GM12892 (cell line): Measurements from ENCODE around the gene PREX1.

Source experiments
- POLR2A ChIP-seq: IDR thresholded peaks from 2 replicates; pipeline ENCODE4 v1.6.1; 2011; ENCODE audit warnings: low read depth, low read length, control low read depth
- TAF1 ChIP-seq: IDR thresholded peaks from 2 replicates; pipeline ENCODE4 v1.6.1; 2011; ENCODE audit warnings: low read depth, mild to moderate bottlenecking, control low read depth, low read length, borderline replicate concordance

DNA sequence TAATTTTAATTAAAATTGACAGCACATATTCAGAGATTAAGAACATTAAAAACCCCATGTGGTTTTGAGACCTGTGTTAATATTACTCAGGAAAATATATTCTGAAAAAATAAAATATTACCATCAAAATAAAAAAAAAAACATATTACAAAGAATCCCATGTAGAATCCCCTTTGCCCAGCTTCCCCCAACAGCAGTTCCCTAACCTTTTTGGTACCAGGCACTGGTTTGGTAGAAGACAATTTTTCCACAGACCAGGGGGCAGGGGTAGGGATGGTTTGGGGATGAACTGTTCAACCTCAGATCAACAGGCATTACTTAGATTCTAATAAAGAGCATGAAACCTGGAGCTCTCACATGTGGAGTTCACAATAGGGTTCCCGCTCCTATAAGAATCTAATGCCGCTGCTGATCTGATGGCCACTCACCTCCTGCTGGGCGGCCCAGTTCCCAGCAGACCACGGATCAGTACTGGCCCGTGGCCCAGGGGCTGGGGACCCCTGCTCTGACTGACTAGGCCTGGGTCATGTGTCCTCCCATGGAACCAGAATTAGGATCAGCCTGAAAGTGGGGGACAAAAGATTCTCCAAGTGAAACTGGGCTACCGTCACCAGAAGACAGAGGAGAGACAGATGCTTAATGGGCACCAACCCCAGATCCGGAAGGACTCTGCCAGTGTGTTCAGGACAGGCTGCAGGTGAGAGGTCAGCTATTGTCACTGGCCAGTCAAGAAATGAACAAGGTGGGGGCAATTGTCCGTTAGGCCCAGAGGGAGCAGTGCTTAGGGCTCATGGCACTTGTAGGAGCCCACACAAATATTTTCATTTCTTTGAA is 235.5 kb downstream of the PREX1 start:
- no peak for TF ChIP-seq POLR2A
- TF ChIP-seq TAF1, result no peak
